Activated gamma-delta T cell treated with Interleukin-2 at 50 U/mL for 16 hours (primary cell): ENCODE measurements around the gene KRTAP5-6.

ENCODE experiments used
- DNase-seq: peaks from one replicate; pipeline ENCODE4 v3.0.0-alpha.2; 2020

The KRTAP5-6 gene

GRCh38 chr11:1696608-1697570 is at the start of gene KRTAP5-6:
Gene KRTAP5-6, plus strand, starts transcription at chr11:1697195. Its CDS starts 51 bp downstream, at chr11:1697246.
- no peak for DNase-seq

GRCh38 chr11:1647901-1648652 is 48.9 kb upstream of the KRTAP5-6 start:
- no peak for DNase-seq

GRCh38 chr11:1648653-1649420 is 48.2 kb upstream of the KRTAP5-6 start:
- DNase-seq, result no peak

GRCh38 chr11:1650034-1650917 is 46.7 kb upstream of the KRTAP5-6 start:
- no peak for DNase-seq

- no peak for DNase-seq
These were observed 46.1 kb upstream of the KRTAP5-6 start for GRCh38 chr11:1650918-1651262.

GRCh38 chr11:1651411-1651980 is 45.5 kb upstream of the KRTAP5-6 start:
- no peak for DNase-seq

- no peak for DNase-seq
These were observed 45.0 kb upstream of the KRTAP5-6 start for GRCh38 chr11:1652026-1652425.

GRCh38 chr11:1652442-1652770 is 44.6 kb upstream of the KRTAP5-6 start:
- DNase-seq, result no peak

- DNase-seq, result peak; percentile 80
These were observed 44.0 kb upstream of the KRTAP5-6 start for GRCh38 chr11:1652771-1653540.

GRCh38 chr11:1653541-1654387 is 43.2 kb upstream of the KRTAP5-6 start:
- DNase-seq, result no peak

- no peak for DNase-seq
These were observed 42.4 kb upstream of the KRTAP5-6 start for GRCh38 chr11:1654388-1655167.

- no peak for DNase-seq
These were observed 41.6 kb upstream of the KRTAP5-6 start for GRCh38 chr11:1655168-1656060.

GRCh38 chr11:1656061-1656441 is 40.9 kb upstream of the KRTAP5-6 start:
- DNase-seq, result no peak

GRCh38 chr11:1656670-1657069 is 40.3 kb upstream of the KRTAP5-6 start:
- no peak for DNase-seq

GRCh38 chr11:1659506-1659905 is 37.5 kb upstream of the KRTAP5-6 start:
- DNase-seq, result no peak

GRCh38 chr11:1660111-1660867 is 36.7 kb upstream of the KRTAP5-6 start:
- no peak for DNase-seq
